NCI-H128 (cell line): ENCODE results near the gene RCBTB2.
A peak's percentile ranks its signal among the peaks of the same experiment; 100 is the strongest.

Source experiments
- DNase-seq: peaks from one replicate; lab custom pipeline; 2025; ENCODE audit not compliant: unreplicated experiment; lab: John Stamatoyannopoulos, UW

RCBTB2 gene

GRCh38 chr13:48564056-48564455, 31.2 kb upstream of the RCBTB2 start:
- DNase-seq = no peak

DNA sequence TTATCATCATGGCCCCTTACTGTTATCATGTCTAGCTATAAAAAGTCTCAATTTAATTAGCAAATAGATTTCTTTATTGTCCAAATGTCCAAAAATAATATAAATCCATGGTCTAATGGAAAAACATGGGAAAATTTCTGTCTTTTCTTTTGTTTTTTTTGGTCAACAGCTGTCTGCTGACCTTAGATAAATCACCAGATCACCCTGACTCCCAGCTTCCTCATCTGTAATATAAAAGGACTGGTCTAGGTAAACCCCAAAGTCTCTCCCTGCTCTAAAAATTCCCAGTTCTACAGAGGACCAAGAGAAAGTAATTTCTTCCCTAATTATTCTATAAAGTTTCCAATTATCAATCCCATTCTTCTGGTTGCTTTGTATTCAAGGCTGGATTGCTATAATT, 30.7 kb upstream of the RCBTB2 start:
- DNase-seq = no peak

- no peak for DNase-seq
These were observed 29.6 kb upstream of the RCBTB2 start for GRCh38 chr13:48562296-48563066.

DNA sequence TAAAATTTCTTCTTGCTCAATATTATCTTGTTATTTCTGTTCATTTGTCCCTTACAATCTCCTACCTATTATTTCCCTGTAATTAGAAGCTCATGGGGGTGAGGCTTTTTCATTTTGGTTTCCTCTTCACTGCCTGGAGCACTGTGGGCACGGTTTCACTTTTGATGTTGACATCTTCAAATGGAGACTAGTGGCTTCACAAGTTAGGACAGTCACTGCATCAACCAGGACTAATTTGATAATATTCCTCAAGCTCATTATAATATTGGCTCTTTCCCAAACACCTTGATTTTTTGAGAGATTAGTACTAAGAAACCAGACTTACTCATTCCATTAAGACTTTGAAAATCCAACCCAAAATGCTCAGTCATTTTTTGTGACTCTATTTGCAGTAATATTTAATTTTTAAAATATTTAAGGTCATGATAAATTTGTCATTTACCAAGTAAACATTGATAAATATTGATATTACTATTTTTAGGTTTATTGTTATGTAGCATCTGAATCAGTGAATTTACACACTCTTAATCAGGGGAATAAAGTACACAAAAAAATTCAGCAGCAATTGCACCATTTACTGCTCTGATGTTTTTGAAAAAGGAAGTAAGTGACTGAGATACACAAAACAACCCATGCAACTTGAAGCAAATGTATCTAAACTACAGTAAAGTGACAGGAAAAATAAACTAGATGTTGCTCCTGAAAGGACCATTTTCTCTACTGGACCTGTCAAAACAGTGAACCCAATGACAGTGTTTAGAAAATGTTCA, 28.8 kb upstream of the RCBTB2 start:
- DNase-seq = no peak

DNA sequence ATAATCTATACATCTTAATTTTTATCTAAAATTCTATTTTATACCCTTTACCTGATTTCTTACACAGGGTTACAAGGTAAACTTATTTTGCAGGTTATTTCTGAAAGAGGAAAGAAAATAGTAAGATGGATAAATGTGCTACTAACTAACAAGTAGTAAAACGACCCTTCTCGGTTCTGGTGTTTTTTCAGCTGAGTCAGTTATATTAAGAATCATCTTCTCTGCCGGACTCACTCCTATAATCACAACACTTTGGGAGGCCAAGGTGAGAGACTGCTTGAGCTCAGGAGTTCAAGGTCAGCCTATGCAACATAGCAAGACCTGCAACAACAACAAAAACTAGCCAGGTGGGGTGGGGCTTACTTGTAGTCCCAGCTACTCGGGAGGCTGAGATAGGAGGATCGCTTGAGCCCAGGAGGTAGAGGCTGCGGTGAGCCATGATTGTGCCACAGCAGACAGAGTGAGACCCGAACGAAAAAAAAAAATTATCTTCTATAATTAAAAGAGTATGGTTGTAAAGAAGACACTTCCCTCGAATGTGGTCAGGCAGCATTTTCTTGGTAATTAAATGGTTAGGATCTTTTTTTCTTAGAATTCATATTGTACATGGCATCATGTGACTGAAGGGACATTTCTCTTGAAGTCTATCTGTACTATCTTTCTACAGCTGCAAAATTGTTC, 27.9 kb upstream of the RCBTB2 start:
- DNase-seq = no peak

DNA sequence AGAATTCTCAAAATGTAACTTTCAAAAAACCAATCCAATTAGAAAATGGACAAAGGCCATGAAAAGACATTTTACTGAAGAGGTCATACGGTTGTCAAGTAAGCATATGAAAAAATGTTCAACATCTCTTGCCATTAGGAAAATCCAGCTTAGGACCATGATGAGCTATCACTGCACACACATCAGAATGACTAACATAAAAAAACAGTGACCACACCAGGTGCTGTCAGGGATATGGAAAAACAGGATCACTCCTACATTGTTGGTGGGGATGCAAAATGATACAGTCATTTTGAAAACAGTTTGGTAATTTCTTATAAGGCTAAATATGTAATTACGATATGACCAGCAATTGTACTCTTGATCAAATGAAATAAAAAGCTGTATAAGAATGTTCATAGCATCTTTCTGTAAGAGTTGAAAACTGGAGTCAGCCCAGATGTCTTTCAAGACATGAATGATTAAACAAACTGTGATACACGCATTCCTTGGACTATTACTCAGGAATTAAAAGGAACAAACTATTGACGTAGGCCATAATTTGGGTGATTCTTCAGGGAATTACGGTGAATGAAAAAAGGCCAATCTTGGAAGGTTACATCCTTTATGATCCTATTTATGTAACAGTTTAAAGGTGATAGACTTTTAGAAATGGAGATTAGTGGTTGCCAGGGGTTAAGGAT, 26.9 kb upstream of the RCBTB2 start:
- no peak for DNase-seq

GRCh38 chr13:48556817-48557216, 23.9 kb upstream of the RCBTB2 start:
- no peak for DNase-seq

DNA sequence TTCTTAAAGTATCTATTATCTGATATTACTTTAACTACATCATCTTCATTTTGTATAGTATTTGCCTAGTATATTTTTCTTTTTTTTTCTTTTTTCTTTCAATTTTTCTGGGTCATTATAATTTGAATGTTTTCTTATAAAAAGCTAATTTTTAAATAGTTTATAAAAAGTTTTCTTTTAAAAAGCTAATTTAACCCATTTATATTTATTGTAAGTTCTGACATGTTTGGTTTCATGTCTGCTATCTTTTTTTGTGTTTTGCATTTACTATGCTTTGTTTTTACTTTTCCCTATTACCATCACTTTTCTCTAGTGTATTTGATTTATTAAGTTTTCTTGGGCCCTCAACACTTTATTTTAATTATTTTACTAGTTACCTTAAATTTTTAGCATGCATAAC, 22.6 kb upstream of the RCBTB2 start:
- DNase-seq = no peak

DNA sequence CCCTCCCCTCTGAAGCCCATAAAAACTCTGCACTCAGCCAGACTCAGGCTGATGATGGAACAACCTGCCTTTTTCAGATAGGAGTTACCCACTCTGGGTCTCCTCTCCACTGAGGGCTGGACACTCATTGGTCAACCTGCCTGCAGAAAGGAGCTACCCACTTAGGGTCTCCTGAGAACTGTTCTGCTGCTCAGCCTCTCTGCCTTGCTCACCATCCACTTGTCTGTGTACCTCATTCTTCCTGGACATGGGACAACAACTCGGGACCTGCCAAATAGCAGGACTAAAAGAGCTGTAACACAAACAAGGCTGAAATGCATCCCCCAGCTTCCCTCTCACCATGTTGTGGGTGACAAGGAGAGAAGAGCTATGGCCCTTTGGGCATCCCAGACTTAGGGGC, 18.4 kb upstream of the RCBTB2 start:
- DNase-seq = no peak

DNA sequence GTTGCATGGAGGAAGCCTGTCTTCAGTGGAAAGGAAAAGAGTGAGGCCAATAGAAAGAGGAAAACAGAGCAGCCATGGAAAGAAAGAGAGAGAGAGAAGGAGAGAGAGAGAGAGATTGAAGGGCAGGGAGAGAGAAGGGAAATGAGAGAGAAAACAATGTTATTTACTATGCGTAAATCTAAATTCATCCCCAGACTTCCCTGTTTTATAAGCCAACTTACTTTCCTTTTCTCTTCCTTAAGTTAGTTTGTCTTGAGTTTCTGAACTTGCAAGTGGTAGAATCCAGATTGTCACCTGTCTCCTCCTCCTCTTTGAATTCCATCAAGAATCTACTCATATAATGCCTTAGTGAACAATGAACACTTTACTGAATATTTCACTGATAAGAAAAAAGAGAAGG, 16.8 kb upstream of the RCBTB2 start:
- DNase-seq = no peak

DNA sequence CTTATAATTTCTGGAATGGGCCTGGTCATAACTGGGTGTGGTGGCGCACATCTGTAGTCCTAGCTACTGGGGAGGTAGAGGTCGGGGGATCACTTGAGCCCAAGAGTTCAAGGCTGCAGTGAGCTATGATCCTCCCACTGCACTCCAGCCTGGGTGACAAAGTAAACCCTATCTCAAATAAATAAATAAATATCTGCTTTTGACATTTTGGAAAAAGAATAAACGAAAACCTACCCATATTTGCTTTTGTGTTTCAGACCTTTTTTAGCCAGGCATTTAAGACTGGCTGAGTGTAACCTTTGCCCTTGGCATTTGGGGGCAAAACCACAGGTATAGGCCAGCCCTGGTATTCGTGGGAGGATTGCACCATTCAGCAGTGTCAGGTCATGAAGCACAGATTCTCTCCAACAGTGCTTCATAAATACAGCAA, 14.8 kb upstream of the RCBTB2 start:
- DNase-seq = no peak

- DNase-seq = no peak
These were observed 12.7 kb upstream of the RCBTB2 start for GRCh38 chr13:48545608-48546007.

- peak; percentile 54 for DNase-seq
These were observed 9.9 kb upstream of the RCBTB2 start for GRCh38 chr13:48542581-48543341.

DNA sequence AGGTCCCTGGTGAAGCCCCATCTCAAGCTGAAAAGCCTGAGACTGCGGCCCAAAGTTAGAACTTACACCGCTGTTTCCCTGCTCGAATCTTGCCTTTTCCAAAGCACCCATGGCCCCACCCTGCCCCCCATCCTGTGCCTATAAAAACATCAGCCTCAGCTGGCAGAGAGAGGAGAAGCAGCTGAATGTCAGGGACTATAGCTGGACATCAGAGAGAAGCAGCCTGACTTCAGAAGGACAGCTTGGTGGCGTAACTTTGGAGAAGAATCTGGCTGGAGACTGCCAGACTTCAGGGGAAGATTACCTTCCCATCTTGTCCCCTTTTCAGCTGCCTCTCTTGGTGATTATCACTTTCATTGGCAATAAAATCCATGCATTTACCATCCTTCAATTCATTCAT, 9.3 kb upstream of the RCBTB2 start:
- no peak for DNase-seq

- DNase-seq = no peak
These were observed 6.7 kb upstream of the RCBTB2 start for GRCh38 chr13:48539550-48539949.

DNA sequence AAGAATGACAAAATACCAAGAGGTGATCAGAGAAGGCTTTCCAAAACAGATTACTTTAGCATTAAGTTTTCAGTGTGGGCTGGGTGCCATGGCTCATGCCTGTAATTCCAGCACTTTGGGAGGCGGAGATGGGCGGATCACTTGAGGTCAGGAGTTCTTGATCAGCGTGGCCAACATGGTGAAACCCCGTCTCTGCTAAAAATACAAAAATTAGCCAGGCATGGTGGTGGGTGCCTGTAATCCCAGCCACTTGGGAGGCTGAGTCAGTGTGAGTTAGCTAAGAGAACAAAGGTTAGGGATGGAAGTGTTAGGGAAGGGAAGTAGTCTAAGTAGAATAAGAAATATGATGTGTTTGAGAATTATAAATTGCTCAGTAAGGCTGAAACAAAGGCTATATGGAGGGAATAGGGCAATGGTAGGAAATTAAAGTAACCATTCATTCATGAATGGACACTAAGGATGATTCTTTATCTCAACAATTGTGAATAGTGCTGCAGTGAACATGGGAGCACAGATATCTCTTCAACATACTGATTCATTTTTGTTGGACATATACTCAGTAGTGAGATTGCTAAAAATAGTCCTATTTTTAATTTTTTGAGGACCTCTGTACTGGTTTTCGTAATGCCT, 3.9 kb upstream of the RCBTB2 start:
- DNase-seq = no peak

DNA sequence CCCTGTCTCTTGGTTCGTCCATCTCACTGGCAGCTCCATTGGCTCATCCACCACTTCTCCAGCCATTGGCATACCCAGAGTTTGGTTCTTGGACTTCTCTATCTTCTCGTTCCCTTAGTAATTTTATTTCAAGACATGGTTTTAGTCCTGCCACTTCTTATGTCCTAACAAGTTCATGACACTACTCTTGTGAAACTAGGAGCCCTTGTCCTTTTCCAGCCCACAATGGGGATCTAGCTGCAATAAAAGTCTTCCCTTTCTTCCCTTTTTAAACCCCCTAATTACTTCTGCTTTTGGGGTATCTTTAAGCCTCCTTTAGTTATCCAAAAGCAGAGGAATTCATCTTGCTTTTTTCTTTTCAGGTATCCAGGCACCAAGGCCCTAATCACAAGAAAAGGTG, 2.9 kb upstream of the RCBTB2 start:
- no peak for DNase-seq

GRCh38 chr13:48534911-48535501, 2.1 kb upstream of the RCBTB2 start:
- DNase-seq = no peak

DNA sequence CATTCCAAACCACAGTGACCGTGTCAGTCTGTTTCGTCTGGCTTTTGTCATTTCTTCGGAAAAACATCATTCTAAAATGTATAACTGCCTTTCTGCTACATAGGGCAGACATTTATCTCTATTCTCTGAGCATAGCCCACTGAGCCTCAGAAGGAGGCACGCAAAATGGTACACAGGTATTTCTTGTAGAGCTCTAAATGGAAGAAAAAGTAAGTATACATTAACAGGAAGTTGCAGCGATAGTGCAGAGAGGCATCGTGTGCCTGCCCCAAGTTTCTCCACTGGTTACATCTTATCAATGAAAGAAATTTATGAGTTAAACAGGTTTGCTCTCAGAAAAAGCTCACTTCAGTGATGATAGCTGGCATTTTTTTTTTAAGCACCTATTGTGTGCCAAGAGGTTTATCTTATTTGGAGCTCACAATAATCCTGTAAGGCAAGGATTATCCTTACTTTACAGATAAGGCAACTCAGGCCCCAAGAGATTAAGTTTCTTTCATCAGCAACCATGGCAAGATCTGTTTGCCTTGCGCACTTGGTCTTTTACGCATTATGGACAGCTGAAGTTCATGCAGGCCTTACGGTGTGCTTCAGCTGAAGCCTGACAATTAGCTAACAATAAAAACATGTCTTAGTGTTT, 1.2 kb upstream of the RCBTB2 start:
- no peak for DNase-seq

DNA sequence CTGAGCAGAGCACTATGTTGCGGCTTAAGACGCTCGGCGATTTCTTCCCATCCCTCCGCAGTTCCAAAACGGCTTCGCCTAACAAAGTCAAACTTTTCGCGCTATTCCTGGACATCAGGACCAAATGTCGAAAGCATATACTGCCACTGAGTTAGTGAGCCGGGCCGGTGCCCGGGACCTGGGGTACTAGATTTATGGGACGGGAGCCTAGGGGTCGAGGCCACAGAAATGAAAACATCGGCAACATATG, 699 bp downstream of the RCBTB2 start:
- no peak for DNase-seq
